Gastrocnemius medialis (tissue), 4 donors: ENCODE data around the gene CD33. TPM values are rescaled to one million over a fixed set of nuclear protein-coding genes. Genes with fewer than 3 reads are reported as not detected.

Experiments
- ATAC-seq, 2 donors: fragments of 150-250 bp; one replicate each; pipeline ENCODE4 v1.9.1; 2016
- DNase-seq, 2 donors: peaks; one replicate each; pipeline ENCODE4 v3.0.0-alpha.2; 2019
- H3K27ac ChIP-seq, 4 donors: fragments of 200-600 bp; sonication (generic); 1 replicate in 1 of 4; 2 replicates in 3 of 4; pipeline ENCODE4 v1.5.1; 2016 to 2018; ENCODE audit warnings: mild to moderate bottlenecking in 2 of 4, moderate library complexity in 1 of 4
- H3K27me3 ChIP-seq, 3 donors: fragments of 200-600 bp; sonication (generic) in 2 of 3; 1 replicate in 1 of 3; 2 replicates in 2 of 3; pipeline versions ENCODE4 v1.5.1 to v1.6.0; 2016 to 2019; ENCODE audit warnings: mild to moderate bottlenecking in 1 of 3, moderate library complexity in 1 of 3
- H3K36me3 ChIP-seq, 2 donors: fragments of 200-600 bp; sonication (generic) in 1 of 2; one replicate each; pipeline ENCODE4 v1.5.1; 2017 to 2018
- H3K4me1 ChIP-seq, 2 donors: fragments of 200-600 bp; sonication (generic) in 1 of 2; one replicate each; pipeline ENCODE4 v1.5.1; 2016 to 2017; ENCODE audit warnings: mild to moderate bottlenecking in 2 of 2
- H3K4me3 ChIP-seq, 4 donors: fragments of 200-600 bp; sonication (generic) in 3 of 4; 1 replicate in 1 of 4; 2 replicates in 3 of 4; pipeline ENCODE4 v1.5.1; 2016 to 2019; ENCODE audit warnings: mild to moderate bottlenecking in 2 of 4
- H3K9me3 ChIP-seq, 3 donors: fragments of 200-600 bp; sonication (generic) in 2 of 3; 1 replicate in 1 of 3; 2 replicates in 2 of 3; pipeline ENCODE4 v1.5.1; 2016 to 2019
- CTCF ChIP-seq, 5 experiments: fragments of 450-650 bp in 3 of 5; fragments of 200-600 bp in 2 of 5; sonication (generic) in 2 of 5; IDR thresholded peaks in 4 of 5; conservative IDR thresholded peaks in 1 of 5; 1 replicate in 4 of 5; 2 replicates in 1 of 5; pipeline ENCODE4 v1.5.1; 2016 to 2019; ENCODE audit warnings: antibody characterized with exemption in 5 of 5, mild to moderate bottlenecking in 3 of 5, moderate library complexity in 3 of 5
- POLR2A ChIP-seq, 2 donors: fragments of 450-650 bp; IDR thresholded peaks; one replicate each; pipeline ENCODE4 v1.6.1; 2017; ENCODE audit warnings: antibody characterized with exemption in 2 of 2, mild to moderate bottlenecking in 2 of 2, moderate library complexity in 2 of 2
- in situ Hi-C, 4 donors: fragments of 200-750 bp; cut with MboI; loops; one replicate each; pipeline versions ENCODE4 v1.15.0 to v1.8.0; 2017; ENCODE audit warnings: low sequenced_read_pairs in 4 of 4
- intact Hi-C: fragments of 100-400 bp; cut with DNase I; formaldehyde crosslinking; loops from one replicate; pipeline ENCODE4 v1.15.1; 2023; ENCODE audit warnings: low total_unique reads
- total RNA-seq, 4 donors: library from RNA; depleted of rRNA; stranded (reverse); fragments of >200 nt; gene quantifications; one replicate each; pipeline versions ENCODE4 v1.1.0 to v1.2.3, GENCODE V29; 2016

CD33 gene
- total RNA-seq, 4 donors from 2014 or later, result 0.71 to 2.3 (median 2.1) TPM; not detected in 1

- intact Hi-C loops (no loop called here), in situ Hi-C loops (no loop called here)
- H3K36me3 ChIP-seq, result no peaks in the 10 kb centered on the region
- DNase-seq (no peak), ATAC-seq (no peak)
- no peak overlapping the region for H3K4me3 ChIP-seq
- no peak for TF ChIP-seq CTCF (IDR thresholded peaks at IDR 0.05 in 4 of 5, conservative IDR thresholded peaks at IDR 0.05 in 1 of 5)
- no peak for TF ChIP-seq POLR2A (IDR thresholded peaks at IDR 0.05)
- no peak overlapping the region for H3K27ac ChIP-seq
- no peaks in the 10 kb centered on the region for H3K27me3 ChIP-seq
- H3K9me3 ChIP-seq, result no peaks in the 10 kb centered on the region
- no peaks in the 10 kb centered on the region for H3K4me1 ChIP-seq
Measured at GRCh38 chr19:51227326-51227725, 2.4 kb downstream of the CD33 start.

GRCh38 chr19:51227966-51228365 lies 3.1 kb downstream of the CD33 start:
- H3K27me3 ChIP-seq, result no peaks in the 10 kb centered on the region

GRCh38 chr19:51240866-51241265 lies 16.0 kb downstream of the CD33 start:
- TF ChIP-seq CTCF (IDR thresholded peaks at IDR 0.05 in 4 of 5, conservative IDR thresholded peaks at IDR 0.05 in 1 of 5) (no peak), POLR2A (IDR thresholded peaks at IDR 0.05) (no peak)
- Histone ChIP-seq H3K27me3 (no peaks in the 10 kb centered on the region), H3K4me1 (no peaks in the 10 kb centered on the region), H3K27ac (no peak overlapping the region), H3K4me3 (no peak overlapping the region), H3K36me3 (no peaks in the 10 kb centered on the region), H3K9me3 (no peaks in the 10 kb centered on the region)
- DNase-seq (no peak), ATAC-seq (no peak)
- in situ Hi-C loops, result no loop called here
- intact Hi-C loops, result no loop called here

More at GRCh38 chr19:51227966-51228365, 3.1 kb downstream of the CD33 start:
- intact Hi-C loops, result no loop called here
- H3K4me1 ChIP-seq, result no peaks in the 10 kb centered on the region
- ATAC-seq (no peak), DNase-seq (no peak)
- no peak overlapping the region for H3K4me3 ChIP-seq
- in situ Hi-C loops, result no loop called here
- no peak overlapping the region for H3K27ac ChIP-seq
- TF ChIP-seq CTCF (IDR thresholded peaks at IDR 0.05 in 4 of 5, conservative IDR thresholded peaks at IDR 0.05 in 1 of 5), result no peak
- TF ChIP-seq POLR2A (IDR thresholded peaks at IDR 0.05), result no peak
- H3K36me3 ChIP-seq, result no peaks in the 10 kb centered on the region
- H3K9me3 ChIP-seq, result no peaks in the 10 kb centered on the region

GRCh38 chr19:51242881-51243630 lies 18.2 kb downstream of the CD33 start:
- no peaks in the 10 kb centered on the region for H3K4me1 ChIP-seq
- no peaks in the 10 kb centered on the region for H3K36me3 ChIP-seq
- no peak overlapping the region for H3K4me3 ChIP-seq
- intact Hi-C loops (no loop called here), in situ Hi-C loops (no loop called here)
- DNase-seq (no peak), ATAC-seq (no peak)
- no peaks in the 10 kb centered on the region for H3K9me3 ChIP-seq
- TF ChIP-seq POLR2A (IDR thresholded peaks at IDR 0.05) (no peak), CTCF (IDR thresholded peaks at IDR 0.05 in 4 of 5, conservative IDR thresholded peaks at IDR 0.05 in 1 of 5) (no peak)
- H3K27me3 ChIP-seq, result no peaks in the 10 kb centered on the region
- no peak overlapping the region for H3K27ac ChIP-seq

GRCh38 chr19:51246164-51246552 lies 21.3 kb downstream of the CD33 start:
- in situ Hi-C loops, result no loop called here
- DNase-seq (no peak), ATAC-seq (no peak)
- H3K9me3 ChIP-seq, result no peaks in the 10 kb centered on the region
- intact Hi-C loops, result no loop called here
- no peak for TF ChIP-seq POLR2A (IDR thresholded peaks at IDR 0.05)
- TF ChIP-seq CTCF (IDR thresholded peaks at IDR 0.05 in 4 of 5, conservative IDR thresholded peaks at IDR 0.05 in 1 of 5), result no peak
- no peaks in the 10 kb centered on the region for H3K4me1 ChIP-seq
- H3K27ac ChIP-seq, result no peak overlapping the region
- no peaks in the 10 kb centered on the region for H3K36me3 ChIP-seq
- H3K4me3 ChIP-seq, result no peak overlapping the region
- no peaks in the 10 kb centered on the region for H3K27me3 ChIP-seq
